DMS 273 (cell line): ENCODE measurements around the gene FGF6.
A peak's percentile ranks its signal among the peaks of the same experiment; 100 is the strongest.
"Not testable (repeated sequence)": the region's sequence is repeated elsewhere in the genome, so short reads cannot be mapped to it uniquely, and the experiment has no call there.

Source experiments
- DNase-seq: peaks from one replicate; lab custom pipeline; 2025; ENCODE audit not compliant: unreplicated experiment; lab: John Stamatoyannopoulos, UW

Gene FGF6

GRCh38 chr12:4445156-4446101 lies at the start of gene FGF6:
Gene FGF6, minus strand, starts transcription at chr12:4445815. Its CDS starts 245 bp downstream, at chr12:4445570.
- DNase-seq, result no peak

GRCh38 chr12:4490973-4491372 lies 45.4 kb upstream of the FGF6 start:
- no peak for DNase-seq

GRCh38 chr12:4489556-4489955 lies 43.9 kb upstream of the FGF6 start:
- no peak for DNase-seq

GRCh38 chr12:4486980-4487379 lies 41.4 kb upstream of the FGF6 start:
- DNase-seq, result no peak

GRCh38 chr12:4486049-4486699 lies 40.6 kb upstream of the FGF6 start:
- DNase-seq, result no peak

GRCh38 chr12:4483885-4484823 lies 38.5 kb upstream of the FGF6 start:
- DNase-seq, result no peak

- DNase-seq, result no peak
Measured at GRCh38 chr12:4482936-4483335, 37.3 kb upstream of the FGF6 start.

GRCh38 chr12:4478933-4479332 lies 33.3 kb upstream of the FGF6 start:
- DNase-seq, result no peak

GRCh38 chr12:4477129-4477528 lies 31.5 kb upstream of the FGF6 start:
- no peak for DNase-seq

GRCh38 chr12:4472046-4472445 lies 26.4 kb upstream of the FGF6 start:
- DNase-seq, result no peak

- DNase-seq, result no peak
Measured at GRCh38 chr12:4471256-4471655, 25.6 kb upstream of the FGF6 start.

- no peak for DNase-seq
Measured at GRCh38 chr12:4468994-4469393, 23.4 kb upstream of the FGF6 start.

- no peak for DNase-seq
Measured at GRCh38 chr12:4460761-4461160, 15.1 kb upstream of the FGF6 start.

GRCh38 chr12:4455849-4456248 lies 10.2 kb upstream of the FGF6 start:
- DNase-seq, result not testable (repeated sequence)

- DNase-seq, result no peak
Measured at GRCh38 chr12:4454315-4454860, 8.8 kb upstream of the FGF6 start.

GRCh38 chr12:4451694-4452093 lies 6.1 kb upstream of the FGF6 start:
- no peak for DNase-seq

- DNase-seq, result no peak
Measured at GRCh38 chr12:4450551-4451112, 5.0 kb upstream of the FGF6 start.

- DNase-seq, result peak; percentile 37
Measured at GRCh38 chr12:4449851-4450221, 4.2 kb upstream of the FGF6 start.

- DNase-seq, result no peak
Measured at GRCh38 chr12:4448943-4449850, 3.6 kb upstream of the FGF6 start.
